IPS-20b (cell line): ENCODE data around the gene ASIC3.

Experiments
- H3K27ac ChIP-seq: one replicate; pipeline ENCODE4 v1.5.1; 2013; ENCODE audit warnings: low read length
- H3K27me3 ChIP-seq: 2 replicates; pipeline ENCODE4 v1.6.1; 2013; ENCODE audit warnings: mild to moderate bottlenecking, low read length, inconsistent platforms; ENCODE audit not compliant: insufficient read depth
- H3K36me3 ChIP-seq: 2 replicates; pipeline ENCODE4 v1.6.1; 2013; ENCODE audit warnings: low read depth, mild to moderate bottlenecking, inconsistent platforms, low read length, moderate library complexity; ENCODE audit not compliant: insufficient read depth
- H3K4me1 ChIP-seq: 2 replicates; pipeline ENCODE4 v1.6.1; 2013; ENCODE audit warnings: mild to moderate bottlenecking, control low read depth, inconsistent platforms, low read length, moderate library complexity; ENCODE audit not compliant: insufficient read depth
- H3K4me3 ChIP-seq: 2 replicates; pipeline ENCODE4 v1.5.1; 2013; ENCODE audit warnings: mild to moderate bottlenecking, low read length, inconsistent platforms
- H3K9ac ChIP-seq: 2 replicates; pipeline ENCODE4 v1.6.1; 2013; ENCODE audit warnings: low read depth, mild to moderate bottlenecking, inconsistent platforms, low read length, moderate library complexity
- H3K9me3 ChIP-seq: 2 replicates; pipeline ENCODE4 v1.6.1; 2013; ENCODE audit warnings: mild to moderate bottlenecking, low read depth, low read length, inconsistent platforms; ENCODE audit not compliant: insufficient read depth

ASIC3 gene

GRCh38 chr7:151060113-151060415 is 11.7 kb downstream of the ASIC3 start:
- peaks cover 37% of the 10 kb centered on the region for H3K27me3 ChIP-seq
- H3K9ac ChIP-seq = peak overlapping the region; percentile 46; the same call in 1 of the 2 replicates
- H3K36me3 ChIP-seq = peaks cover 6% of the 10 kb centered on the region
- peaks cover 28% of the 10 kb centered on the region for H3K4me1 ChIP-seq
- H3K4me3 ChIP-seq = peak overlapping the region; percentile 94
- no peaks in the 10 kb centered on the region for H3K9me3 ChIP-seq
- no peak overlapping the region for H3K27ac ChIP-seq

GRCh38 chr7:151060416-151061212 is 12.3 kb downstream of the ASIC3 start:
- peaks cover 11% of the 10 kb centered on the region for H3K36me3 ChIP-seq
- H3K4me3 ChIP-seq = peak overlapping the region; percentile 94
- peaks cover 28% of the 10 kb centered on the region for H3K4me1 ChIP-seq
- H3K27me3 ChIP-seq = peaks cover 34% of the 10 kb centered on the region
- no peaks in the 10 kb centered on the region for H3K9me3 ChIP-seq
- peak overlapping the region; percentile 46; the same call in 1 of the 2 replicates for H3K9ac ChIP-seq
- no peak overlapping the region for H3K27ac ChIP-seq

GRCh38 chr7:151061213-151062110 is 13.1 kb downstream of the ASIC3 start:
- H3K27me3 ChIP-seq = peaks cover 26% of the 10 kb centered on the region
- H3K4me1 ChIP-seq = peaks cover 28% of the 10 kb centered on the region
- peak overlapping the region; percentile 94 for H3K4me3 ChIP-seq
- H3K27ac ChIP-seq = no peak overlapping the region
- H3K36me3 ChIP-seq = peaks cover 20% of the 10 kb centered on the region
- no peaks in the 10 kb centered on the region for H3K9me3 ChIP-seq
- peak overlapping the region; percentile 20; the same call in 1 of the 2 replicates for H3K9ac ChIP-seq

- H3K36me3 ChIP-seq = peaks cover 26% of the 10 kb centered on the region
- peaks cover 28% of the 10 kb centered on the region for H3K4me1 ChIP-seq
- peak overlapping the region; percentile 20; the same call in 1 of the 2 replicates for H3K9ac ChIP-seq
- peak overlapping the region; percentile 94 for H3K4me3 ChIP-seq
- H3K9me3 ChIP-seq = no peaks in the 10 kb centered on the region
- H3K27ac ChIP-seq = no peak overlapping the region
- peaks cover 20% of the 10 kb centered on the region for H3K27me3 ChIP-seq
Measured at GRCh38 chr7:151062111-151062398, 13.7 kb downstream of the ASIC3 start.

- H3K36me3 ChIP-seq = peaks cover 31% of the 10 kb centered on the region
- peaks cover 17% of the 10 kb centered on the region; the same call in 1 of the 2 replicates for H3K27me3 ChIP-seq
- no peaks in the 10 kb centered on the region for H3K9me3 ChIP-seq
- peak overlapping the region; percentile 79; the same call in 1 of the 2 replicates for H3K9ac ChIP-seq
- H3K4me1 ChIP-seq = peaks cover 32% of the 10 kb centered on the region
- peak overlapping the region; percentile 73 for H3K4me3 ChIP-seq
- peak overlapping the region; percentile 72 for H3K27ac ChIP-seq
Measured at GRCh38 chr7:151062399-151063211, 14.3 kb downstream of the ASIC3 start.

GRCh38 chr7:151063212-151063561 is 14.9 kb downstream of the ASIC3 start:
- Histone ChIP-seq H3K4me1 (peaks cover 37% of the 10 kb centered on the region), H3K36me3 (peaks cover 37% of the 10 kb centered on the region), H3K9me3 (no peaks in the 10 kb centered on the region), H3K9ac (peak overlapping the region; percentile 53; the same call in 1 of the 2 replicates), H3K4me3 (peak overlapping the region; percentile 73), H3K27ac (no peak overlapping the region), H3K27me3 (peaks cover 17% of the 10 kb centered on the region; the same call in 1 of the 2 replicates)

GRCh38 chr7:151064454-151064853 is 16.1 kb downstream of the ASIC3 start:
- peaks cover 45% of the 10 kb centered on the region for H3K36me3 ChIP-seq
- H3K9ac ChIP-seq = no peak overlapping the region
- peaks cover 10% of the 10 kb centered on the region; the same call in 1 of the 2 replicates for H3K27me3 ChIP-seq
- peaks cover 28% of the 10 kb centered on the region for H3K4me1 ChIP-seq
- H3K4me3 ChIP-seq = no peak overlapping the region
- no peaks in the 10 kb centered on the region for H3K9me3 ChIP-seq
- no peak overlapping the region for H3K27ac ChIP-seq

GRCh38 chr7:151064993-151065392 is 16.7 kb downstream of the ASIC3 start:
- Histone ChIP-seq H3K27ac (no peak overlapping the region), H3K4me3 (no peak overlapping the region), H3K36me3 (peaks cover 51% of the 10 kb centered on the region), H3K27me3 (peaks cover 10% of the 10 kb centered on the region; the same call in 1 of the 2 replicates), H3K9me3 (no peaks in the 10 kb centered on the region), H3K9ac (no peak overlapping the region), H3K4me1 (peaks cover 28% of the 10 kb centered on the region)

GRCh38 chr7:151065516-151065915 is 17.2 kb downstream of the ASIC3 start:
- H3K27ac ChIP-seq = no peak overlapping the region
- no peak overlapping the region for H3K4me3 ChIP-seq
- peaks cover 56% of the 10 kb centered on the region for H3K36me3 ChIP-seq
- H3K27me3 ChIP-seq = peaks cover 6% of the 10 kb centered on the region; the same call in 1 of the 2 replicates
- H3K9ac ChIP-seq = no peak overlapping the region
- H3K4me1 ChIP-seq = peaks cover 28% of the 10 kb centered on the region
- no peaks in the 10 kb centered on the region for H3K9me3 ChIP-seq

GRCh38 chr7:151066273-151066974 is 18.1 kb downstream of the ASIC3 start:
- no peaks in the 10 kb centered on the region for H3K9me3 ChIP-seq
- no peaks in the 10 kb centered on the region; the same call in 1 of the 2 replicates for H3K27me3 ChIP-seq
- H3K27ac ChIP-seq = no peak overlapping the region
- H3K36me3 ChIP-seq = peaks cover 64% of the 10 kb centered on the region
- no peak overlapping the region for H3K9ac ChIP-seq
- peaks cover 19% of the 10 kb centered on the region for H3K4me1 ChIP-seq
- no peak overlapping the region for H3K4me3 ChIP-seq
